A673 (cell line): ENCODE data around the gene SUSD1.

Experiments
- EZH2 ChIP-seq: fragments of 200-600 bp; sonication (generic); IDR thresholded peaks from 2 replicates; pipeline ENCODE4 v1.6.1; 2017; ENCODE audit warnings: borderline replicate concordance, low read depth, mild to moderate bottlenecking, mixed read lengths, antibody characterized with exemption, low read length; ENCODE audit not compliant: poor library complexity, severe bottlenecking
- TF ChIP-seq, protein P1 (sequence below): fragments of 300-800, 200-600 bp; sonication (generic); conservative IDR thresholded peaks from 2 replicates; pipeline ENCODE4 v1.5.1; 2017; ENCODE audit warnings: low read depth, mild to moderate bottlenecking, antibody characterized with exemption, low read length, moderate library complexity, mixed read lengths

DNA sequence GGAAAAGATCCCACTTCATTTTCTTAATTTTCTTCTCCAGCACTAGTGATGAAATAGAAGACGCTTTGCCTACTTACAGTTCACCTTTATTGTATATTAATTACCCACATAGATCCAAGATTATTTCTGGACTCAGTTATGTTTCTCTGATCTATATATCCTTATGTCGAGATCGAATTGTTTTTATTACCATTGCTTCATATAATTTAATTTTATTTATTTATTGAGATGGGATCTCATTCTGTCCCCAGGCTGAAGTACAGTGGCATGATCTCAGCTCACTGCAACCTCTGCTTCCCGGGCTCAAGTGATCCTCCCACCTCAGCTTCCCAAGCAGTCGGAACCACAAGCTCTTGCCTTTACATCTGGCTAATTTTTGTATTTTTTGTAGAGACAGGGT, 157.2 kb downstream of the SUSD1 start:
- no peak for TF ChIP-seq EZH2
- TF ChIP-seq, protein P1, sequence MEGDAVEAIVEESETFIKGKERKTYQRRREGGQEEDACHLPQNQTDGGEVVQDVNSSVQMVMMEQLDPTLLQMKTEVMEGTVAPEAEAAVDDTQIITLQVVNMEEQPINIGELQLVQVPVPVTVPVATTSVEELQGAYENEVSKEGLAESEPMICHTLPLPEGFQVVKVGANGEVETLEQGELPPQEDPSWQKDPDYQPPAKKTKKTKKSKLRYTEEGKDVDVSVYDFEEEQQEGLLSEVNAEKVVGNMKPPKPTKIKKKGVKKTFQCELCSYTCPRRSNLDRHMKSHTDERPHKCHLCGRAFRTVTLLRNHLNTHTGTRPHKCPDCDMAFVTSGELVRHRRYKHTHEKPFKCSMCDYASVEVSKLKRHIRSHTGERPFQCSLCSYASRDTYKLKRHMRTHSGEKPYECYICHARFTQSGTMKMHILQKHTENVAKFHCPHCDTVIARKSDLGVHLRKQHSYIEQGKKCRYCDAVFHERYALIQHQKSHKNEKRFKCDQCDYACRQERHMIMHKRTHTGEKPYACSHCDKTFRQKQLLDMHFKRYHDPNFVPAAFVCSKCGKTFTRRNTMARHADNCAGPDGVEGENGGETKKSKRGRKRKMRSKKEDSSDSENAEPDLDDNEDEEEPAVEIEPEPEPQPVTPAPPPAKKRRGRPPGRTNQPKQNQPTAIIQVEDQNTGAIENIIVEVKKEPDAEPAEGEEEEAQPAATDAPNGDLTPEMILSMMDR, result no peak
